Activated B cell treated with CpG ODN at 0.5 μM for 24 hours (primary cell): ENCODE measurements around the gene MAPK12. TPM values are rescaled to one million over a fixed set of nuclear protein-coding genes. Genes with fewer than 3 reads are reported as not detected.
A peak's percentile ranks its signal among the peaks of the same experiment; 100 is the strongest.

Source experiments
- ATAC-seq: fragments of 200-7000 bp; cut with Tn5 transposase; one replicate; pipeline ENCODE4 v1.10.0; 2021; ENCODE audit warnings: low read depth, mild to moderate bottlenecking, moderate library complexity
- CTCF ChIA-PET: fragments of 350-600 bp; sonication (Branson Sonifier 250); formaldehyde crosslinking; loops from one replicate; lab custom pipeline; 2021; ENCODE audit warnings: antibody characterized with exemption; lab: Charles Lee
- POLR2A ChIA-PET: fragments of 350-600 bp; sonication (Branson Sonifier 250); formaldehyde crosslinking; loops from one replicate; lab custom pipeline; 2021; ENCODE audit warnings: antibody characterized with exemption; lab: Charles Lee
- DNase-seq: peaks from one replicate; pipeline ENCODE4 v3.0.0; 2022
- H3K27ac Mint-ChIP-seq: one replicate; pipeline ENCODE4 v1.8.0; 2020; ENCODE audit warnings: mixed read lengths
- H3K27me3 Mint-ChIP-seq: one replicate; pipeline ENCODE4 v1.8.0; 2021; ENCODE audit warnings: mixed read lengths
- H3K36me3 Mint-ChIP-seq: one replicate; pipeline ENCODE4 v1.8.0; 2021; ENCODE audit warnings: low read depth, mixed read lengths
- H3K4me1 Mint-ChIP-seq: one replicate; pipeline ENCODE4 v1.8.0; 2021; ENCODE audit warnings: mixed read lengths
- H3K4me3 Mint-ChIP-seq: one replicate; pipeline ENCODE4 v1.8.0; 2020; ENCODE audit warnings: mild to moderate bottlenecking, mixed read lengths
- H3K9me3 Mint-ChIP-seq: one replicate; pipeline ENCODE4 v1.8.0; 2020; ENCODE audit warnings: mixed read lengths
- intact Hi-C: fragments of 100-400 bp; cut with micrococcal nuclease; formaldehyde crosslinking; loops from one replicate; pipeline ENCODE4 v1.15.1; 2024
- total RNA-seq: library from RNA; stranded (reverse); gene quantifications from 2 replicates; pipeline ENCODE4 v1.2.3, GENCODE V29; 2022
- TF ChIP-seq, protein P1 (sequence below): fragments of 200-600 bp; IDR thresholded peaks from one replicate; pipeline ENCODE4 v1.8.0; 2022; ENCODE audit warnings: antibody characterized with exemption, mild to moderate bottlenecking

MAPK12 gene
- total RNA-seq, 1 donor from 2014 or later: 4.4 TPM

DNA sequence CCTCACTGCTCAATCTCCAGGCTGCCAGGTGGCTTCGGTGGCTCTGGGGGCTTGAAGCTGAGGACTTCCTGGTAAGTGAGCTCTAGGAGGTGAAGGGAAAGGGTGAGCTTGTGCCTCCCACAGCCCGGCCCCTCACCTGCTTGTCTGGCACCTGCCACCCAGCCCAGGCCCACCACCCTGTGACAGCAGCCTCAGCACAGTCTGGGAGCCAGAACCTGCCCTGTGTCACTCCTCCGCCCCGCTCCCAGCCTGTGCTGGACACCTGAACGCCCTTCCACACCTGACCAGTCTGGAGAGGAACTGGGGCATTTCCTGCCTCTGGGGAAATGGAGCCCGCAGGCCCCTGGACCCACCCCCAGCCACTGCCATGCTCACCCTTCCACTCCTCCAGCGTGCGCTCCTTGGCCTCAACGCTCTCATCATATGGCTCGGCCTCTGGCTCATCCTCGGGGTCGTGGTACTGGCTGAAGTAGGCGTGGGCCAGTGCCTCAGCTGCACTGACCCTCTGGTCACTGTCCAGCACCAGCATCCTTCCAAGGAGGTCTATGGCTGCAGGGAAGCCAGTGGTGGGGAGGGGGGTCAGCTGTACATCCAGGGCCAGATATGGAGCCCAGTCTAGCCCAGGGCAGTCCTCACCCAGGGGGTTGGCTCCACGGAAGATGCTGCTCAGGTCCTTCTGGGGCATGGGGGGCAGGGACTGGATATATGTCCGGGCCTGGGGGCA lies 3.6 kb upstream of the MAPK12 start:
- peaks cover 20% of the 10 kb centered on the region for H3K4me1 Mint-ChIP-seq
- intact Hi-C loops: no loop called here
- H3K4me3 Mint-ChIP-seq: no peak overlapping the region
- no peak for DNase-seq
- no peak for ATAC-seq
- peaks cover 9% of the 10 kb centered on the region for H3K27me3 Mint-ChIP-seq
- no peaks in the 10 kb centered on the region for H3K36me3 Mint-ChIP-seq
- POLR2A ChIA-PET: interaction anchor here (1.0 kb wide), 1 partner anchor 14 kb away, joined by 3 read pairs; the partner anchor contains the start of gene HDAC10
- TF ChIP-seq, protein P1, sequence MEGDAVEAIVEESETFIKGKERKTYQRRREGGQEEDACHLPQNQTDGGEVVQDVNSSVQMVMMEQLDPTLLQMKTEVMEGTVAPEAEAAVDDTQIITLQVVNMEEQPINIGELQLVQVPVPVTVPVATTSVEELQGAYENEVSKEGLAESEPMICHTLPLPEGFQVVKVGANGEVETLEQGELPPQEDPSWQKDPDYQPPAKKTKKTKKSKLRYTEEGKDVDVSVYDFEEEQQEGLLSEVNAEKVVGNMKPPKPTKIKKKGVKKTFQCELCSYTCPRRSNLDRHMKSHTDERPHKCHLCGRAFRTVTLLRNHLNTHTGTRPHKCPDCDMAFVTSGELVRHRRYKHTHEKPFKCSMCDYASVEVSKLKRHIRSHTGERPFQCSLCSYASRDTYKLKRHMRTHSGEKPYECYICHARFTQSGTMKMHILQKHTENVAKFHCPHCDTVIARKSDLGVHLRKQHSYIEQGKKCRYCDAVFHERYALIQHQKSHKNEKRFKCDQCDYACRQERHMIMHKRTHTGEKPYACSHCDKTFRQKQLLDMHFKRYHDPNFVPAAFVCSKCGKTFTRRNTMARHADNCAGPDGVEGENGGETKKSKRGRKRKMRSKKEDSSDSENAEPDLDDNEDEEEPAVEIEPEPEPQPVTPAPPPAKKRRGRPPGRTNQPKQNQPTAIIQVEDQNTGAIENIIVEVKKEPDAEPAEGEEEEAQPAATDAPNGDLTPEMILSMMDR: no peak
- no peaks in the 10 kb centered on the region for H3K9me3 Mint-ChIP-seq
- H3K27ac Mint-ChIP-seq: no peak overlapping the region
- CTCF ChIA-PET: no interaction called here

DNA sequence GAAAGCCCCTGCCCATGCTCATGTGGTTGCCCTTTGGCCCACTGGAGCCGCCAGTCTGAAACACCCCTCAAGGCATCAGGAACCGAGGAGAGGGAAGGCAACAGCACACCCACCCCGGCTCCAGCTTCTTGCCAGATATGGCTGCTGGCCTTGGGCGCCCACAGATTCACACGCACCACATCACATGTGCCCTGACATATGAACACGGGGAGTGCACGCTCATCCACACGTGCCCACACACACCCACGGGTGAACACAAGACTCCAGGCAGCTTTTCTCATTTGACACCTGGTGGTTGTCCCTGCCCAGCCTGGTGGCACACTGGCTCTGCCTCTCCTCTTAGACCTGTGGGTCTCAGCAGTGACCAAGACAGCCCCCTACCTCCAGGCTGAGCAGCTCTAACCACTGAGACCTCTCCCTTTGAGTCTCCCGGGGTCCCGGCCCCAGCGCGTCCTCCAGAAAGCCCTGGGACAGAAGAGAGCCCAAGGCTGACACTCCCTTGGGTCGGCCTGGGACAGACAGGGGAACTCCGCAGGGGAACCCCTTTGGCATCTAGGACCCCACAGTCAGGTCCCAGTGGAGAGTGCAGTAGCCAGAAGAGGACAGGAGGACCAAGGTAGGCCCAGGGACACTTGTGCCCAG lies 2.7 kb upstream of the MAPK12 start:
- no peak for DNase-seq
- H3K4me1 Mint-ChIP-seq: peaks cover 20% of the 10 kb centered on the region
- H3K4me3 Mint-ChIP-seq: no peak overlapping the region
- ChIA-PET POLR2A (interaction anchor here (0.6 kb wide), 1 partner anchor 244 kb away, joined by 4 read pairs; the partner anchor contains the start of gene NCAPH2), CTCF (interaction anchor here (1.4 kb wide), 1 partner anchor 11 kb away, joined by 3 read pairs; no protein-coding TSS in a partner anchor)
- TF ChIP-seq, protein P1: no peak
- intact Hi-C loops: no loop called here
- ATAC-seq: no peak
- no peaks in the 10 kb centered on the region for H3K9me3 Mint-ChIP-seq
- no peaks in the 10 kb centered on the region for H3K36me3 Mint-ChIP-seq
- H3K27ac Mint-ChIP-seq: no peak overlapping the region
- H3K27me3 Mint-ChIP-seq: peaks cover 9% of the 10 kb centered on the region

GRCh38 chr22:50262973-50263617 lies 1.6 kb upstream of the MAPK12 start:
- peaks cover 13% of the 10 kb centered on the region for H3K27me3 Mint-ChIP-seq
- no peak overlapping the region for H3K4me3 Mint-ChIP-seq
- no peaks in the 10 kb centered on the region for H3K9me3 Mint-ChIP-seq
- no peak for DNase-seq
- POLR2A ChIA-PET: interaction anchor here (4.2 kb wide), 1 partner anchor 12 kb away, joined by 17 read pairs; the partner anchor contains the start of gene HDAC10
- no peak overlapping the region for H3K27ac Mint-ChIP-seq
- intact Hi-C loops: loop anchor here (1.0 kb wide), 1 partner anchor 7 kb away; the partner anchor contains the start of gene MAPK11
- ATAC-seq: no peak
- H3K4me1 Mint-ChIP-seq: peaks cover 18% of the 10 kb centered on the region
- TF ChIP-seq, protein P1: no peak
- CTCF ChIA-PET: interaction anchor here (1.4 kb wide), 1 partner anchor 10 kb away, joined by 3 read pairs; no protein-coding TSS in a partner anchor
- H3K36me3 Mint-ChIP-seq: no peaks in the 10 kb centered on the region

DNA sequence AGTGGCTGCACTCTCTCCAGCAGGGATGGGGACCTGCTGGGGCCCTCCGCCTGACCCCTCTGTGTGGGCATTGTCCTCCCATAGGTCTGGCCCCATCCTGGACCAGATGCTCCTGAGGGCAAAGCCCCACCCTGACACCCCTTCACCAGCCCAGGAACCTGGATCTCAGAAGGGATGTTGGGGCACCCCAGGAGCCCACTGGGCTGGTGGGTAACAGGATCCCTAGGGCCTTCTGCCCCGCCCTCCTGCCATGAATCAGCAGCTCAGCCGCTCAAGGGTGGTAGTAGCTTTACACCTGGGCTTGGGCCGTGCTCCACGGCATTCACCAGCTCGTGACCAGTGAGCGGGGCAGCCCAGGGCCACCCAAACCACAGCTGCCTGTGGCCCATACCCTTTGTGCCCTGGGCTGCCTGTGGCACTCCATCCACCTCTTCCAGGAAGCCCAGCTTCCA lies 1.0 kb upstream of the MAPK12 start:
- peaks cover 18% of the 10 kb centered on the region for H3K4me1 Mint-ChIP-seq
- no peaks in the 10 kb centered on the region for H3K36me3 Mint-ChIP-seq
- DNase-seq: no peak
- peak; percentile 72 for ATAC-seq
- no peak overlapping the region for H3K27ac Mint-ChIP-seq
- CTCF ChIA-PET: interaction anchor here (0.5 to 1.4 kb wide), 2 partner anchors 9 to 98 kb away, joined by 3 read pairs; no protein-coding TSS in a partner anchor
- intact Hi-C loops: loop anchor here (1.0 kb wide), 1 partner anchor 8 kb away; the partner anchor contains the start of gene MAPK11
- POLR2A ChIA-PET: interaction anchor here (4.2 kb wide), 1 partner anchor 12 kb away, joined by 17 read pairs; the partner anchor contains the start of gene HDAC10
- H3K27me3 Mint-ChIP-seq: peaks cover 13% of the 10 kb centered on the region
- H3K4me3 Mint-ChIP-seq: peak overlapping the region; percentile 72
- TF ChIP-seq, protein P1: no peak
- H3K9me3 Mint-ChIP-seq: no peaks in the 10 kb centered on the region
